GM18498 (cell line): Measurements from ENCODE around the gene SPATS1.

Experiments
- ATAC-seq: cut with Tn5 transposase; IDR thresholded peaks from one replicate; pipeline ENCODE4 v1.9.1; 2021; ENCODE audit warnings: mild to moderate bottlenecking, moderate library complexity; ENCODE audit not compliant: unreplicated experiment

SPATS1 gene

DNA sequence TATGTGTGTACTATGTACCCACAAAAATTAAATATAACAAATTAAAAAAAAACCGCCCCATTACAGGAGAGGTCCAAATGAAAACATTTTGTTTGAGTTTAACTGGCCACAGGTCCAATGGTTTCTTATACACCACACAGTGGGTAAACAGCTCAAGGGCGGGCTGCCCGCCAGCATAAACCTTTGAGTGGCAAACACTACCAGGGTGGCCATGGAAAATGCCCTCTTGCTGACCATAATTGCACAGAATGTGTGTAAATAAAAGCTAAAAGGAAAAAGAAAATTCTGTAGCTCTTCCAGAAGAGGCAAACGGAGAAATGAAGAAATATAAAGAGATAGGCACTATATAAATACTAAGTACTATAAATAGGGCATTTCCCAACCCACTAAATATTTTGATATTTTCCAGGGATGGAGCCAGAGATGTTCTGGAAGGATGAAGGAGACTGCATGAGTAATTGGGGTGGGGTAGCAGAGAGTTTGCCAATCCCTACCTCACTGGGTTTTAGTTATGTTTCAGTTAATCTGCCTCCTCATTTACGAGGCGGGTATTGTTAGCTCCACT is 44.0 kb downstream of the SPATS1 start:
- no peak for ATAC-seq

DNA sequence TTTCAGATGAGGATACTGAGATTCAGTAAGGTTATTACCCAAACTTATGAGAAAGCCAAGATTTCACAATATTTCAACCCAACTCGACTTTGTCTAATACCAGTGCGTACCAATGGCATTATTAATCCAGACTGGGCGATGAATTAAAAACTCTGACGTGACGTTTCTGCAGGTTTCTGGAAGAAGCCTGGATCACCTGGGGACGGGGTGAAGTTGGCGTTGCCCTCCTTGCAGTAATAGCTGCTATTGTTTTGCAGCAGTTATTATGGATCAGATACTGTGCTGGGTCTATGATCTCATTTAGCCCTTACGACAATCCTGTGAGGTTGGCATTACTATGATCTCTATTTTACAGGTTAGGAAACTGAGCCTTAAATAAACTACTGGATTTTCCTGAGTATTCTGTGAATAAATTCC is 44.5 kb downstream of the SPATS1 start:
- peak; percentile 9 for ATAC-seq

DNA sequence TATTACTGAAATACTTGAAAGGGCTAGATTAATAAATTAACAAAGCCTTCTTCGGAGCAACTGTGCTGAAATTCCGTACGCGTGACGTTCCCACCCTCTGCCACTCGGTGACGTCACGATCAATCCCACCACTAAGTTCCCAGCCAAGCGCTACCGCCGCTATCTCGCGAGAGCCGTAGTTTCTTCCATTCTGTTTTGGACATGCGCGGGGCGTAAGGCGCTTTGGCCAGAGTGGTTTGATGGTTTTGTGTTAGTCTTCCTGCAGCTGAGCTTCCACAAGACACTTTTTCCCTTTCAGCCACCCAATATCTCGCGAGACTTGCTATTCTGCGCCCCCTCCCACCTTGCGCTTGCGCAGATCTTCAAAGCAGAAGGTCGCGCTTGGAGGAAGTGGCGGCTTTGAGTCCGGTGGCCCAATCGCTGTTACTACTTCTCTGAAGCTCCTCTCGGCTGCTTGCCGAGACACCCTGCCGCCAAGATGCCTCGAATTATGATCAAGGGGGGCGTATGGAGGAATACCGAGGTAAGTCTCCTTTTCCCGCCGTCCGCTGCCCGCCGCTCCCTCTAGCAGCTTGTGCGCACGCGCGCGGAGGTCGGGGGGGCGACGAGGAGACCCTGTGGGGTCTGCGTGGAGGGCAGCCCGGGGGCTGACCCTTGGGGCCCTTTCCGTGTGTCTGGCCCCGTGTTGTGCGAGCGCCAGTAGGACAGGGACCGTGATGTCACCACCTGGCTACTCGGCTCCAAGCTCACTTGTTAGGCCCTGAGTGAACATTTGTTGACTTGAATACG is 45.1 kb downstream of the SPATS1 start, which contains the start of gene CDC5L:
Gene CDC5L, plus strand, starts transcription at position 361 of the 789 bp plus-strand sequence. Its CDS starts 118 bp downstream, at position 479.
- ATAC-seq = peak; percentile 92

DNA sequence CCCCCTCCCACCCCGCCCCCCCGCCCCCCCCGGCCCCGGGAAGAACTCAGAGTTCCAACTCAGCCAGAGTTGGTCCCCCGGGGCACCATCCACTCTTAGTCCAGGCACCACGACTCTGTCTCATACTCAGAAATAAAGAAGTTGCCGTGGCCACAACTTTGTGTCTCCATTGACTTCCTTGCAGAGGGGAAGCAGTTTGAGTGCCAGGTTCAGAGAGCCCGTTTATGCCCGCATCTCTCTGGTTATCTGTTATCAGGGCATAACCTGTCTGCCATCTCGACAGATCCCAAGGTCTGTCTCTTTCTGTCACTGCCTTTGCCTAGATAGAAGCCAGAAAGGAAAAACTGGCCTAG is 45.7 kb downstream of the SPATS1 start:
- peak; percentile 4 for ATAC-seq

DNA sequence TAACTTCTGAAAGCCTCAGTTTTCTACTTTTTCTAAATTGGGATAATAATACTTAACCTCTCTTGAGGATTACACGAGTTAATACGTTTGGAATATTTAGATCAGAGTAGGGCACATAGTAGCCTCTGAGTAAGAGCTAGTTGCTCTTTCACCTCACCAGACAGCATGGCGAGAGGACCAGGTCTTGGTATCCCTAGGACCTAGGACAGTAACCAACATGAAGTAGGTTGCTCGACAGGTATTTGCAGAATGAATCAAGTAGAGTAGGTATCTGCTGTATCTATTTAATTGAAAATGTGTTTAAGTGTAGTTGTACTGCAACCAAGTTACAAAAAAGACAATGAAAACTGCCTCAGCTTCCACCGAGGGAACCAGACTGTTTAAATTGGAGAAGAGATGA is 46.4 kb downstream of the SPATS1 start:
- ATAC-seq = no peak

DNA sequence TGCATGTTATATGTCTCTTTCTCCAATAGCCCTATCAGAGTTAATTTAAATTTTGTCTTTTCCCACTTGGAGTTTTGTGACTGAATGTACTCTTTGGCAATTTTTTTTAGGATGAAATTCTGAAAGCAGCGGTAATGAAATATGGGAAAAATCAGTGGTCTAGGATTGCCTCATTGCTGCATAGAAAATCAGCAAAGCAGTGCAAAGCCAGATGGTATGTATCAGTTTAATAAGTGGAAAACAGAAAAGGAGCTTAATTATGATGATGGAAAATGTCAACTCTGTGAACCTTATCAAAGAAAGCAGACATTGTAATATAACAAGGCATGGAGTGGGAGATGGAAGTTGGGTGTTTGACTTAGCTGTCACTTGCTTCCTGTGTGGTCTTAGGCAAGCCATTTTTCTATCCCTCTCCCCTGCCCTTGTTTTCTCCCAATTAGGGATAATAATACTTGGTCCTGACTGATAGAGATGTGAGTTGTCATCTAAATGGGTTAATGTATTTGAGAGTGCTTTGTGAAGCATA is 47.8 kb downstream of the SPATS1 start:
- ATAC-seq = no peak
